HG03039 (cell line): ENCODE results near the gene ZMYND8.
"Not testable (repeated sequence)": the region's sequence is repeated elsewhere in the genome, so short reads cannot be mapped to it uniquely, and the experiment has no call there.

Experiments
- ATAC-seq: cut with Tn5 transposase; IDR thresholded peaks from one replicate; pipeline ENCODE4 v1.9.1; 2021; ENCODE audit warnings: mild to moderate bottlenecking, moderate library complexity; ENCODE audit not compliant: unreplicated experiment

ZMYND8 gene

GRCh38 chr20:47271046-47271615 is 85.4 kb downstream of the ZMYND8 start:
- ATAC-seq, result no peak

DNA sequence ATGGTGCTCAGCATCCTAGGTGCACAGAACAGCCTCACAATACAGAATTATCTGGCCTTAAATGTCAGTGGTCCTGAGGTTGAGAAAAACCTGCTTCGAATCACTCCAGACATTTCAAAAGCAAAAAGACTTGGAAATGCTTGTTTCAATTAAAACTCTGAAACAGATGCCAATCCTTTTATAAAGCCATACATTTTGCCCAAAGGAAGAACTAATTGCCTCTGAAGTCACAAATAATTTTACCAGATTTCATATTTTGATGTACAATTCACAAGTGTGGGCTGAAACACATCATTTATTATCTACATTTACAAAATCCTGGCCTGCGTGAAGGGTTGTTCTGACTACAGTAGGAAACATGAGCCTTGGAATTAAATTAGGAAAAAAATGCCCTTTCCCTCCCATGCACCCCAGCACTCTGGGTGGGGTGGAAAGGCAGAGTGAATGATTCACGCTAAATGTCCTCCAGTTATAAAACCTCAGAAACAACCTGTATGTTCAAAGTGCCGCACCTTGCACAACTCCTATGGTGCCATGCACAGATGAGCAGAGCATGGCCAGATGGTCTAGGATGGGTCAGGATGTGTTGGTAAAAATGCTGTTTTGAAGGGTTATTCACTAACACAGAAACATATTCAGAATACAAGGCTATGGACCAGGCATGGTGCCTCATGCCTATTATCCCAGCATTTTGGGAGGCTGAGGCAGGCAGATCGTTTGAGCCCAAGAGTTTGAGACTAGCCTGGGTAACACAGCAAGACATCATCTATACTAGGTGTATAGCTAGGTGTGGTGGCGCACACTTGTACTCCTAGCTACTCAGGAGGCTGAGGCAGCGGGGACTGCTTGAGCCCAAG is 87.0 kb downstream of the ZMYND8 start:
- ATAC-seq, result no peak

- ATAC-seq, result no peak
These were observed 88.9 kb downstream of the ZMYND8 start for GRCh38 chr20:47267621-47268020.

DNA sequence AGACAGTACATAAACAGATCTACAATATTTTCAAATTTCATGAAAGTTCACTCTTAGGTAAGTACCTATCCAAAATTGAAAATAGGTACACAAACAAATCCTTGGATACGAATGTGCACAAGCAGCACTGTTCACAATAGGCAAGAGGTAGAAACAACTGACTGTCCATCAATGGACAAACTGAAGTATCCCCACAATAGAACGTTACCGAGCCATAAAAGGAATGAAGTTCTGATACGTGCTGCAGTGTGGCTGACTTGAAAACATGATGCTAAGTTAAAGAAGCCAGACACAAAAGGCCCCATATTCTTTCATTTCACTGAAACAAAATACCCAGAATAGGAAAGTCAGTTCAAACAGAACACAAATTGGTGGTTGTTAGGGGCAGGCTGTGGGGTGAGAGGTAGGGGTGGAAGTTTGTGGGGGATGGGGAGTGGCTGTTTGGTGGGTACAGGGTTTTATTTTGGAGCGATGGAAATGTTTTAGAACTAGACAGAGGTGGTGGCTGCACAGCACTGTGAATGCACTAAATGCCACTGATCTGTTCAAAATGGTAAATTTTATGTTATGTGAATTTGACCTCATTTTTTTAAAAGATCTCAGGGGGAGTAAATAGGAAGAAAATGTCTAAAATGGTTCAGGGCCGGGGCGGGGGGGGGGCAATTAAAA is 89.5 kb downstream of the ZMYND8 start:
- ATAC-seq, result no peak

DNA sequence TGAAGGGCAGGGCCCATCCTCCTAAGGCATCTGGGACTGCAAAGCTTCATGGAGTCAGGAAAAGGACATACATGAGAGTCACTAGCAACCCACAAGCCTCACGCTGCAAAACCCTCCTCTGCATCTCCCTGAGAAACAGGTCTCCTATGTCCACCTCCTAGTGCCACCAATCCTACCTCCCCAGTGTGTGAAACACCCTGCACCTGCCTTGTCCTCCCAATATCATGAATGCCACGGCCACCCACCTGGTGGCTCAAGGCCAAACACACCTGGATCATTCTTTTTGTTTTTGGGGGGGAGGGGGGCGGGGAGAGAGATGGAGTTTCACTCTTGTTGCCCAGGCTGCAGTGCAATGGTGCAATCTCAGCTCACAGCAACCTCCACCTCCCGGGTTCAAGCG is 90.5 kb downstream of the ZMYND8 start:
- no peak for ATAC-seq

DNA sequence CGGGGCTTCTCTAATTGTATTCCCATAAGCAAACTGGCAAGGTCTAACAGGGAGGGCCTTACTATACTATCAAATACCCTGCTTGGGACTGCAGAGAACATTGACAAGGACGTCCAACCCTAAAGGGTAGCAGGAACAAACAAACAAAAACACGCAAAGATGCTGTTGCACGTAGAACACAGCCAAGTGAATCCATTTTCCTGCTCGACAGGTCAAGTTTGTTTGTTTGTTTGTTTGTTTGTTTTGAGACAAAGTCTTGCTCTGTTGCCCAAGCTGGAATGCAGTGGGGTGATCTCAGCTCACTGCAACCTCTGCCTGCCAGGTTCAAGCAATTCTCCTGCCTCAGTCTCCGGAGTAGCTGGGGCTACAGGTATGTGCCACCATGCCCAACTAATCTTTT is 91.3 kb downstream of the ZMYND8 start:
- no peak for ATAC-seq

GRCh38 chr20:47264137-47264769 is 92.2 kb downstream of the ZMYND8 start:
- not testable (repeated sequence) for ATAC-seq

GRCh38 chr20:47263465-47264084 is 92.9 kb downstream of the ZMYND8 start:
- no peak for ATAC-seq

DNA sequence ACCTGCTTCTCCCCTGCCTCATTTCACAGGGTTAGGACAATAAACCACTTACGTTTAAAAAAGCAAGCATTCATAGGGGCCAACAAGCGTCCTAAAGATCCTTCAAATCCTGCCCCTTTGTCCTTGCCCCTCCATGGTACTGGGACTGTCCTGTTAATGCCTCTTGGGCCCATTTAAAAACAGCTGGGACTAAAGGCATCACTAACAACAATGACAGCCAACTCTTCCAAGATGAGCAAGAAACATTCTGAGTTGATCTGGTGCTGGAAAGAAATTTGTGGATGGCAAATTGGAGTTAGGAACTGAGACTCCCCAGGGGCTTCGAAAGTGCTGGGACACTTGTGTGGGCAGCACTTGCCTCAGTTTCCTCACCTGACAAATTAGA is 93.4 kb downstream of the ZMYND8 start:
- no peak for ATAC-seq

- ATAC-seq, result no peak
These were observed 94.0 kb downstream of the ZMYND8 start for GRCh38 chr20:47262365-47263013.

- ATAC-seq, result no peak
These were observed 94.5 kb downstream of the ZMYND8 start for GRCh38 chr20:47262008-47262364.

GRCh38 chr20:47261161-47261774 is 95.2 kb downstream of the ZMYND8 start:
- ATAC-seq, result not testable (repeated sequence)

- not testable (repeated sequence) for ATAC-seq
These were observed 95.9 kb downstream of the ZMYND8 start for GRCh38 chr20:47260540-47261126.

- no peak for ATAC-seq
These were observed 97.5 kb downstream of the ZMYND8 start for GRCh38 chr20:47258745-47259695.

DNA sequence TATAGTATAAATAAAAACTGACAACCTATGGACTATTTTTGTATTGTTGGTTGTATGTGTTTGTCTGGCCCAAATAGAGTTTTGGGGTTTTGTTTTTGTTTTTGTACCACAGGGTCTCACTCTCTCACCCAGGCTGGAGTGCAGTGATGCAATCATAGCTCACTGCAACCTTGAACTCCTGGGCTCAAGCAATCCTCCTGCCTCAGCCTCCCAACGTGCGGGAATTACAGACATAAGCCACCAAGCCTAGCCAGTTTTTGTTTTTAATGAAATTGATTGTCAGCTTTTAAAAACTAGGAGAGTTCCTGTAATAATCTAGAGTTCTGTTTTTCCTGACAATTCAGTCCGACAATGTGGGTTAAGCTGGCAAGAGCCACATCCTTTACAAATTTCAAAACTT is 98.7 kb downstream of the ZMYND8 start:
- ATAC-seq, result no peak

- ATAC-seq, result no peak
These were observed 99.2 kb downstream of the ZMYND8 start for GRCh38 chr20:47257256-47257655.

GRCh38 chr20:47256668-47257236 is 99.7 kb downstream of the ZMYND8 start:
- no peak for ATAC-seq

GRCh38 chr20:47253872-47254271 is 102.6 kb downstream of the ZMYND8 start:
- no peak for ATAC-seq
